ENCODE data around the gene SULT4A1.

The SULT4A1 gene

GRCh38 chr22:43838571-43839307 is 23.6 kb downstream of the SULT4A1 start:
- no peak overlapping the region for H3K27ac ChIP-seq (replicated peaks)
- peaks cover 9% of the 10 kb centered on the region for H3K27me3 ChIP-seq (ENCODE audit: insufficient read depth, poor library complexity, severe bottlenecking)
- H3K4me3 ChIP-seq (replicated peaks; ENCODE audit: insufficient read depth, low read length): no peak overlapping the region
- TF ChIP-seq CTCF (IDR thresholded peaks at IDR 0.05; ENCODE audit: insufficient read depth, low read length) (no peak), SPI1 (IDR thresholded peaks at IDR 0.05; ENCODE audit: borderline replicate concordance, low read depth) (no peak), POLR2AphosphoS5 (IDR thresholded peaks at IDR 0.05; ENCODE audit: low read depth) (no peak), GABPA (IDR thresholded peaks at IDR 0.05; ENCODE audit: low read depth) (no peak), REST (IDR thresholded peaks at IDR 0.05; ENCODE audit: insufficient replicate concordance, low read depth) (no peak)
- DNase-seq (ENCODE audit: low read depth in 1 of 2, low spot score in 1 of 2): no peak

DNA sequence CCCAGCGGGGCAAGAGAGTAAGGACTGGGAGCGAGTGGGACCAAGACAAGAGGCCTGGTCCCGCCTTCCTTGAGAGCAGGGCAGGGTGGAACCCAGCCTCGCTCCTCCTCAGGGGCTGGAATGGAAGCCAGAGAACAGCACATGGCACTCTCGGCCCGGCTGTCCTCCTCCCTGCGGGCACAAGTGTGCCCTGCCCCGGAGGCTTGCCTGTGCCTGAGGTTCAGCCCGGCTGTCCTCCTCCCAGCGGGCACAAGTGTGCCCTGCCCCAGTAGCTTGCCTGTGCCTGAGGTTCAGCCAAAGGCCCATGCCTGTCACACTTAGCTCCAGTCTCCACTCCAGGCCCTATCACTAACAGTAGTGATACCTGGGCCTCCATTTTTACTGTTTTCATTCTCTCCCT is 24.2 kb downstream of the SULT4A1 start:
- H3K27me3 ChIP-seq (ENCODE audit: insufficient read depth, poor library complexity, severe bottlenecking): peaks cover 11% of the 10 kb centered on the region
- no peak overlapping the region for H3K27ac ChIP-seq (replicated peaks)
- DNase-seq (ENCODE audit: low read depth in 1 of 2, low spot score in 1 of 2): no peak
- H3K4me3 ChIP-seq (replicated peaks; ENCODE audit: insufficient read depth, low read length): no peak overlapping the region
- TF ChIP-seq CTCF (IDR thresholded peaks at IDR 0.05; ENCODE audit: insufficient read depth, low read length): no peak
- TF ChIP-seq SPI1 (IDR thresholded peaks at IDR 0.05; ENCODE audit: borderline replicate concordance, low read depth): no peak
- no peak for TF ChIP-seq POLR2AphosphoS5 (IDR thresholded peaks at IDR 0.05; ENCODE audit: low read depth)
- no peak for TF ChIP-seq REST (IDR thresholded peaks at IDR 0.05; ENCODE audit: insufficient replicate concordance, low read depth)
- no peak for TF ChIP-seq GABPA (IDR thresholded peaks at IDR 0.05; ENCODE audit: low read depth)

GRCh38 chr22:43837666-43838065 is 24.6 kb downstream of the SULT4A1 start:
- no peak for DNase-seq (ENCODE audit: low read depth in 1 of 2, low spot score in 1 of 2)
- TF ChIP-seq SPI1 (IDR thresholded peaks at IDR 0.05; ENCODE audit: borderline replicate concordance, low read depth) (no peak), CTCF (IDR thresholded peaks at IDR 0.05; ENCODE audit: insufficient read depth, low read length) (no peak), REST (IDR thresholded peaks at IDR 0.05; ENCODE audit: insufficient replicate concordance, low read depth) (no peak), POLR2AphosphoS5 (IDR thresholded peaks at IDR 0.05; ENCODE audit: low read depth) (no peak), GABPA (IDR thresholded peaks at IDR 0.05; ENCODE audit: low read depth) (no peak)
- Histone ChIP-seq H3K27me3 (ENCODE audit: insufficient read depth, poor library complexity, severe bottlenecking) (peaks cover 11% of the 10 kb centered on the region), H3K27ac (replicated peaks) (no peak overlapping the region), H3K4me3 (replicated peaks; ENCODE audit: insufficient read depth, low read length) (no peak overlapping the region)
